ENCODE data around the gene ANGPTL8. TPM values are rescaled to one million over a fixed set of nuclear protein-coding genes. Genes with fewer than 3 reads are reported as not detected.

ANGPTL8 gene
- total and polyA plus RNA-seq, 2 of the 13 experiments (the other 11 are each of a cell fraction or from before 2014, with no cell fraction given), result 27.3 to 243 TPM

DNA sequence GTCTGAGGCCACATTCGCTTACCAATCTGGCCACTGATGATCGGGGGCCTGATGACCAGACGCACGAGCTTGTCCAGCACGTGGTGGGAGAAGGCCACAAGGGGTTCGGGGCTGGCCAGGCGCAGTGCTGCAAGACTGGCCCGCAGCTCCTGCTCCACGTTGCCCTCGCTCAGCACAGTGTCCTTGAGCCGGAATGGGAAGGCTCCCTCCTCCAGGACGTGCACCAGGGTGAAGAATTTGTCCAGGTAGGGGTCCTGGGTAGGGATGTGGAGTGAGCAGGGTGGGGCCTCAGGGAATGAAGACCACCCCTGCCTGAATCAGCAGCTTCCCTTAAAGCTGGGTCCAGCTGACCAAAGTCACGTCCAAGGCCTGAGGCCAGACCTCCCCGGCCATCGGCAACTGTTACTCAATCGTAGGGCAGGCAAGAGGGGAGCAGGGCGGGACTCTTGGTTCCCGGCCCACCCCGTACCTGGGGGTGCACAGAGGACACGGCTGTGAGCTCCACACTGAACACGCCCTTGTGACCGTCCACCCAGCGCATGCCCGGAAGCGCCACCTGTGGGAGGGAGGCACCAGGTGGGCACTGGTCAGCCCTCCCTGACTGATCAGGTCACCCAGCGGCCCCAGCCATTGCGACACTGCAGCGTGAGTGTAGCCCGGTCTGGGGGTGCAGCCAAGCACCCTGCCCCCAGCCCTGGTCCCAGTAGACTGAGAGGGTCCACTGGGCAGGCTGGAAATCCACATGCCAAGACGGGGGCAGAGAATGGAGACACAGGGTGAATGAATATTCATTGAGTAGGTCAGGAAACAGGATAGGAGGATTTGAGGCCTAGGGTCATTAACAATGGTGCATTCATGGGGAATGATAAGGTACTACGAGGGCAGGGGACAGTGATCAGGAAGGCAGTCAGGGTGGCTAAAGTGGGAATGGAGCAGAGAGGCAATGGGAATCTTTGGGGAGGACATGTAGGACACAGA, 2.8 kb upstream of the ANGPTL8 start (continued):
- TF ChIP-seq, protein P1, sequence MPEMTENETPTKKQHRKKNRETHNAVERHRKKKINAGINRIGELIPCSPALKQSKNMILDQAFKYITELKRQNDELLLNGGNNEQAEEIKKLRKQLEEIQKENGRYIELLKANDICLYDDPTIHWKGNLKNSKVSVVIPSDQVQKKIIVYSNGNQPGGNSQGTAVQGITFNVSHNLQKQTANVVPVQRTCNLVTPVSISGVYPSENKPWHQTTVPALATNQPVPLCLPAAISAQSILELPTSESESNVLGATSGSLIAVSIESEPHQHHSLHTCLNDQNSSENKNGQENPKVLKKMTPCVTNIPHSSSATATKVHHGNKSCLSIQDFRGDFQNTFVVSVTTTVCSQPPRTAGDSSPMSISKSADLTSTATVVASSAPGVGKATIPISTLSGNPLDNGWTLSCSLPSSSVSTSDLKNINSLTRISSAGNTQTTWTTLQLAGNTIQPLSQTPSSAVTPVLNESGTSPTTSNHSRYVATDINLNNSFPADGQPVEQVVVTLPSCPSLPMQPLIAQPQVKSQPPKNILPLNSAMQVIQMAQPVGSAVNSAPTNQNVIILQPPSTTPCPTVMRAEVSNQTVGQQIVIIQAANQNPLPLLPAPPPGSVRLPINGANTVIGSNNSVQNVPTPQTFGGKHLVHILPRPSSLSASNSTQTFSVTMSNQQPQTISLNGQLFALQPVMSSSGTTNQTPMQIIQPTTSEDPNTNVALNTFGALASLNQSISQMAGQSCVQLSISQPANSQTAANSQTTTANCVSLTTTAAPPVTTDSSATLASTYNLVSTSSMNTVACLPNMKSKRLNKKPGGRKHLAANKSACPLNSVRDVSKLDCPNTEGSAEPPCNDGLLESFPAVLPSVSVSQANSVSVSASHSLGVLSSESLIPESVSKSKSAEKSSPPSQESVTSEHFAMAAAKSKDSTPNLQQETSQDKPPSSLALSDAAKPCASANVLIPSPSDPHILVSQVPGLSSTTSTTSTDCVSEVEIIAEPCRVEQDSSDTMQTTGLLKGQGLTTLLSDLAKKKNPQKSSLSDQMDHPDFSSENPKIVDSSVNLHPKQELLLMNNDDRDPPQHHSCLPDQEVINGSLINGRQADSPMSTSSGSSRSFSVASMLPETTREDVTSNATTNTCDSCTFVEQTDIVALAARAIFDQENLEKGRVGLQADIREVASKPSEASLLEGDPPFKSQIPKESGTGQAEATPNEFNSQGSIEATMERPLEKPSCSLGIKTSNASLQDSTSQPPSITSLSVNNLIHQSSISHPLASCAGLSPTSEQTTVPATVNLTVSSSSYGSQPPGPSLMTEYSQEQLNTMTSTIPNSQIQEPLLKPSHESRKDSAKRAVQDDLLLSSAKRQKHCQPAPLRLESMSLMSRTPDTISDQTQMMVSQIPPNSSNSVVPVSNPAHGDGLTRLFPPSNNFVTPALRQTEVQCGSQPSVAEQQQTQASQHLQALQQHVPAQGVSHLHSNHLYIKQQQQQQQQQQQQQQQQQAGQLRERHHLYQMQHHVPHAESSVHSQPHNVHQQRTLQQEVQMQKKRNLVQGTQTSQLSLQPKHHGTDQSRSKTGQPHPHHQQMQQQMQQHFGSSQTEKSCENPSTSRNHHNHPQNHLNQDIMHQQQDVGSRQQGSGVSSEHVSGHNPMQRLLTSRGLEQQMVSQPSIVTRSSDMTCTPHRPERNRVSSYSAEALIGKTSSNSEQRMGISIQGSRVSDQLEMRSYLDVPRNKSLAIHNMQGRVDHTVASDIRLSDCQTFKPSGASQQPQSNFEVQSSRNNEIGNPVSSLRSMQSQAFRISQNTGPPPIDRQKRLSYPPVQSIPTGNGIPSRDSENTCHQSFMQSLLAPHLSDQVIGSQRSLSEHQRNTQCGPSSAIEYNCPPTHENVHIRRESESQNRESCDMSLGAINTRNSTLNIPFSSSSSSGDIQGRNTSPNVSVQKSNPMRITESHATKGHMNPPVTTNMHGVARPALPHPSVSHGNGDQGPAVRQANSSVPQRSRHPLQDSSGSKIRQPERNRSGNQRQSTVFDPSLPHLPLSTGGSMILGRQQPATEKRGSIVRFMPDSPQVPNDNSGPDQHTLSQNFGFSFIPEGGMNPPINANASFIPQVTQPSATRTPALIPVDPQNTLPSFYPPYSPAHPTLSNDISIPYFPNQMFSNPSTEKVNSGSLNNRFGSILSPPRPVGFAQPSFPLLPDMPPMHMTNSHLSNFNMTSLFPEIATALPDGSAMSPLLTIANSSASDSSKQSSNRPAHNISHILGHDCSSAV (CRISPR knock-in tag; IDR thresholded peaks at IDR 0.05; ENCODE audit: borderline replicate concordance), result peak; percentile 57; the same call in 1 of the 2 replicates
- TF ChIP-seq GFI1 (CRISPR knock-in tag; IDR thresholded peaks at IDR 0.05; ENCODE audit: borderline replicate concordance), result no peak
- TF ChIP-seq, protein P2, sequence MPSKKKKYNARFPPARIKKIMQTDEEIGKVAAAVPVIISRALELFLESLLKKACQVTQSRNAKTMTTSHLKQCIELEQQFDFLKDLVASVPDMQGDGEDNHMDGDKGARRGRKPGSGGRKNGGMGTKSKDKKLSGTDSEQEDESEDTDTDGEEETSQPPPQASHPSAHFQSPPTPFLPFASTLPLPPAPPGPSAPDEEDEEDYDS (CRISPR knock-in tag; IDR thresholded peaks at IDR 0.05), result peak; percentile 83
- peak; percentile 72 for TF ChIP-seq MXD4 (CRISPR knock-in tag; IDR thresholded peaks at IDR 0.05)
- TF ChIP-seq IRF1 (CRISPR knock-in tag; IDR thresholded peaks at IDR 0.05; ENCODE audit: low read depth), result peak; percentile 87; the same call in 1 of the 2 replicates
- TF ChIP-seq DMAP1 (CRISPR knock-in tag; IDR thresholded peaks at IDR 0.05), result peak; percentile 78
- no peak for TF ChIP-seq MBNL3 (CRISPR knock-in tag; conservative IDR thresholded peaks at IDR 0.05)
- TF ChIP-seq ZNF317 (CRISPR knock-in tag; IDR thresholded peaks at IDR 0.05), result peak; percentile 76
- TF ChIP-seq, protein P3, sequence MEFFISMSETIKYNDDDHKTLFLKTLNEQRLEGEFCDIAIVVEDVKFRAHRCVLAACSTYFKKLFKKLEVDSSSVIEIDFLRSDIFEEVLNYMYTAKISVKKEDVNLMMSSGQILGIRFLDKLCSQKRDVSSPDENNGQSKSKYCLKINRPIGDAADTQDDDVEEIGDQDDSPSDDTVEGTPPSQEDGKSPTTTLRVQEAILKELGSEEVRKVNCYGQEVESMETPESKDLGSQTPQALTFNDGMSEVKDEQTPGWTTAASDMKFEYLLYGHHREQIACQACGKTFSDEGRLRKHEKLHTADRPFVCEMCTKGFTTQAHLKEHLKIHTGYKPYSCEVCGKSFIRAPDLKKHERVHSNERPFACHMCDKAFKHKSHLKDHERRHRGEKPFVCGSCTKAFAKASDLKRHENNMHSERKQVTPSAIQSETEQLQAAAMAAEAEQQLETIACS (CRISPR knock-in tag; IDR thresholded peaks at IDR 0.05), result no peak
- peak; percentile 23; the same call in 1 of the 2 replicates for TF ChIP-seq ARID2 (CRISPR knock-in tag; IDR thresholded peaks at IDR 0.05; ENCODE audit: borderline replicate concordance)
- TF ChIP-seq FUBP1 (CRISPR knock-in tag; IDR thresholded peaks at IDR 0.05; ENCODE audit: borderline replicate concordance), result peak; percentile 47; the same call in 1 of the 2 replicates
- peak; percentile 72 for TF ChIP-seq KAT8 (CRISPR knock-in tag; IDR thresholded peaks at IDR 0.05)
- TF ChIP-seq ZNF136 (CRISPR knock-in tag; IDR thresholded peaks at IDR 0.05; ENCODE audit: low read depth), result 0 out of 2 replicates have a peak, but pooled peaks have one; percentile 44
- no peak for TF ChIP-seq ZFP36L2 (CRISPR knock-in tag; IDR thresholded peaks at IDR 0.05)

Data from HepG2 (cell line).